Keratinocyte (primary cell): ENCODE results near the gene LAMA4. TPM values are rescaled to one million over a fixed set of nuclear protein-coding genes. Genes with fewer than 3 reads are reported as not detected.

ENCODE experiments used
- DNase-seq: peaks from one replicate; pipeline ENCODE4 v3.0.0-alpha.2; 2011; ENCODE audit warnings: low read depth, missing footprints, low spot score
- FAIRE-seq: peaks from 2 replicates; lab custom pipeline; 2011; peaks lifted over from hg19 to GRCh38; lab: Jason Lieb, UNC
- H2AFZ ChIP-seq: 2 replicates; pipeline ENCODE4 v1.6.0; 2012; ENCODE audit warnings: low read length, control low read depth, inconsistent platforms; ENCODE audit not compliant: control insufficient read depth
- H3K27ac ChIP-seq: 2 replicates; pipeline ENCODE4 v1.5.1; 2011; ENCODE audit warnings: low read length; ENCODE audit not compliant: control insufficient read depth, insufficient read depth
- H3K27me3 ChIP-seq: 3 replicates; pipeline ENCODE4 v1.6.0; 2011; ENCODE audit warnings: low read length; ENCODE audit not compliant: control insufficient read depth, insufficient read depth; ENCODE audit errors: extremely low read depth
- H3K36me3 ChIP-seq, 2 experiments: 2 replicates in 1 of 2; 3 replicates in 1 of 2; pipeline ENCODE4 v1.5.1; 2011; ENCODE audit warnings: low read length in 2 of 2, mild to moderate bottlenecking in 1 of 2; ENCODE audit not compliant: control insufficient read depth in 2 of 2, insufficient read depth in 2 of 2; ENCODE audit errors: extremely low read depth in 1 of 2
- H3K4me1 ChIP-seq: 3 replicates; pipeline ENCODE4 v1.5.1; 2011; ENCODE audit warnings: low read length; ENCODE audit not compliant: control insufficient read depth, insufficient read depth; ENCODE audit errors: extremely low read depth
- H3K4me2 ChIP-seq: 3 replicates; pipeline ENCODE4 v1.6.0; 2011; ENCODE audit warnings: low read depth, low read length; ENCODE audit not compliant: control insufficient read depth, insufficient read depth; ENCODE audit errors: extremely low read depth
- H3K4me3 ChIP-seq, 3 experiments: fragments of 200-600 bp in 1 of 3; sonication (generic) in 1 of 3; 2 replicates in 2 of 3; 3 replicates in 1 of 3; pipeline ENCODE4 v1.5.1; 2011 to 2016; ENCODE audit warnings: low read length in 3 of 3, mild to moderate bottlenecking in 3 of 3, control low read depth in 2 of 3, inconsistent platforms in 1 of 3, low read depth in 1 of 3, mixed read lengths in 1 of 3, mixed run types in 1 of 3, moderate library complexity in 1 of 3; ENCODE audit not compliant: control insufficient read depth in 2 of 3, insufficient read depth in 2 of 3; ENCODE audit errors: extremely low read depth in 1 of 3
- H3K79me2 ChIP-seq: 2 replicates; pipeline ENCODE4 v1.6.0; 2012; ENCODE audit warnings: low read length; ENCODE audit not compliant: control insufficient read depth, insufficient read depth
- H3K9ac ChIP-seq: 3 replicates; pipeline ENCODE4 v1.6.0; 2011; ENCODE audit warnings: low read length; ENCODE audit not compliant: control insufficient read depth, insufficient read depth; ENCODE audit errors: extremely low read depth
- H3K9me1 ChIP-seq: 3 replicates; pipeline ENCODE4 v1.6.0; 2011; ENCODE audit warnings: low read length; ENCODE audit not compliant: control insufficient read depth, insufficient read depth; ENCODE audit errors: extremely low read depth
- H3K9me3 ChIP-seq: 2 replicates; pipeline ENCODE4 v1.5.1; 2012; ENCODE audit warnings: low read depth, low read length; ENCODE audit not compliant: control insufficient read depth
- H4K20me1 ChIP-seq: 3 replicates; pipeline ENCODE4 v1.6.0; 2011; ENCODE audit warnings: low read length; ENCODE audit not compliant: control insufficient read depth, insufficient read depth; ENCODE audit errors: extremely low read depth
- CTCF ChIP-seq, 3 experiments: IDR thresholded peaks in 1 of 3; conservative IDR thresholded peaks in 1 of 3; optimal IDR thresholded peaks in 1 of 3; 2 replicates in 2 of 3; 3 replicates in 1 of 3; pipeline versions ENCODE3 to v1.5.1; 2011; ENCODE audit warnings: low read length in 3 of 3, mild to moderate bottlenecking in 3 of 3, moderate library complexity in 2 of 3, control low read depth in 1 of 3, inconsistent platforms in 1 of 3; ENCODE audit not compliant: insufficient read depth in 2 of 3; ENCODE audit errors: extremely low read depth in 1 of 3
- EZH2 ChIP-seq: IDR thresholded peaks from one replicate; pipeline ENCODE4 v1.6.1; 2012; ENCODE audit warnings: inconsistent platforms, mild to moderate bottlenecking, low read length, moderate library complexity
- dilution Hi-C: fragments of 300-500 bp; cut with MboI; formaldehyde crosslinking; loops from one replicate; pipeline ENCODE4 v1.7.0; 2020; ENCODE audit warnings: low sequenced_read_pairs; ENCODE audit not compliant: extremely low pct_ligation_motif_present
- polyA plus RNA-seq, 5 experiments: library from polyadenylated mRNA; depleted of rRNA in 3 of 5; stranded (reverse) in 3 of 5; stranded (forward) in 1 of 5; unstranded in 1 of 5; fragments of >200 nt; gene quantifications; 1 replicate in 1 of 5; 2 replicates in 3 of 5; 3 replicates in 1 of 5; pipeline versions ENCODE4 v1.2.1 to v1.2.3, GENCODE V29; 2011 to 2012; ENCODE audit warnings: missing spikeins in 2 of 5, low read depth in 1 of 5, low replicate concordance in 1 of 5

LAMA4 gene
- polyA plus RNA-seq, 1 donor (not counting 4 experiments of a cell fraction or from before 2014, with no cell fraction given): 0.12 TPM

- no peaks in the 10 kb centered on the region for H3K36me3 ChIP-seq
- no peak overlapping the region for H2AFZ ChIP-seq
- no peak overlapping the region for H3K4me2 ChIP-seq
- H3K27me3 ChIP-seq: no peaks in the 10 kb centered on the region
- no peaks in the 10 kb centered on the region for H3K9me1 ChIP-seq
- H3K9ac ChIP-seq: no peak overlapping the region
- TF ChIP-seq EZH2: no peak
- no peak for TF ChIP-seq CTCF (optimal IDR thresholded peaks at IDR 0.05 in 1 of 3, IDR thresholded peaks at IDR 0.05 in 1 of 3, conservative IDR thresholded peaks at IDR 0.05 in 1 of 3; ENCODE audit: extremely low read depth in 1 of 3, insufficient read depth in 2 of 3, low read length in 3 of 3)
- FAIRE-seq: no peak
- H3K27ac ChIP-seq: no peak overlapping the region
- H3K79me2 ChIP-seq: no peaks in the 10 kb centered on the region
- dilution Hi-C loops: no loop called here
- H3K4me3 ChIP-seq: no peak overlapping the region
- H4K20me1 ChIP-seq: no peaks in the 10 kb centered on the region
- H3K4me1 ChIP-seq: no peaks in the 10 kb centered on the region
- H3K9me3 ChIP-seq: no peaks in the 10 kb centered on the region
- no peak for DNase-seq
These were observed 99.7 kb downstream of the LAMA4 start for GRCh38 chr6:112154711-112155110.

GRCh38 chr6:112153926-112154607, 100.3 kb downstream of the LAMA4 start:
- Histone ChIP-seq H3K9me3 (no peaks in the 10 kb centered on the region), H3K36me3 (no peaks in the 10 kb centered on the region), H3K4me2 (no peak overlapping the region), H3K27ac (no peak overlapping the region), H3K27me3 (no peaks in the 10 kb centered on the region), H3K4me3 (no peak overlapping the region), H2AFZ (no peak overlapping the region), H4K20me1 (no peaks in the 10 kb centered on the region), H3K9ac (no peak overlapping the region), H3K4me1 (no peaks in the 10 kb centered on the region), H3K79me2 (no peaks in the 10 kb centered on the region), H3K9me1 (no peaks in the 10 kb centered on the region)
- FAIRE-seq (no peak), DNase-seq (no peak)
- dilution Hi-C loops: no loop called here
- no peak for TF ChIP-seq EZH2
- TF ChIP-seq CTCF (optimal IDR thresholded peaks at IDR 0.05 in 1 of 3, IDR thresholded peaks at IDR 0.05 in 1 of 3, conservative IDR thresholded peaks at IDR 0.05 in 1 of 3; ENCODE audit: extremely low read depth in 1 of 3, insufficient read depth in 2 of 3, low read length in 3 of 3): no peak
